OCI-LY1 (cell line): ENCODE data around the gene DPH6.

ENCODE experiments used
- H2AFZ ChIP-seq: fragments of 200-600 bp; sonication (generic), shearing (Covaris generic); 2 replicates; pipeline ENCODE4 v1.6.0; 2014; ENCODE audit warnings: antibody characterized with exemption, mild to moderate bottlenecking, low read length
- H3F3A ChIP-seq: fragments of 200-600 bp; sonication (generic), shearing (Covaris generic); 2 replicates; pipeline ENCODE4 v1.6.0; 2014; ENCODE audit warnings: mild to moderate bottlenecking, antibody characterized with exemption, low read length, moderate library complexity; ENCODE audit not compliant: insufficient read depth
- H3K27ac ChIP-seq: fragments of 200-600 bp; sonication (generic); 2 replicates; pipeline ENCODE4 v1.5.1; 2014; ENCODE audit warnings: low read length, mixed run types, mild to moderate bottlenecking, low read depth; ENCODE audit not compliant: poor library complexity, severe bottlenecking
- H3K27me3 ChIP-seq: fragments of 200-600 bp; sonication (generic); 2 replicates; pipeline ENCODE4 v1.6.0; 2014; ENCODE audit warnings: antibody characterized with exemption, mild to moderate bottlenecking, low read length, moderate library complexity; ENCODE audit not compliant: insufficient read depth
- H3K36me3 ChIP-seq: fragments of 200-600 bp; sonication (generic); 2 replicates; pipeline ENCODE4 v1.6.1; 2014; ENCODE audit warnings: mild to moderate bottlenecking, antibody characterized with exemption, low read length, moderate library complexity, mixed read lengths; ENCODE audit not compliant: insufficient read depth
- H3K4me1 ChIP-seq: fragments of 200-600 bp; sonication (generic); 2 replicates; pipeline ENCODE4 v1.5.1; 2014; ENCODE audit warnings: mild to moderate bottlenecking, low read length, moderate library complexity; ENCODE audit not compliant: insufficient read depth, severe bottlenecking
- H3K4me2 ChIP-seq: fragments of 200-600 bp; sonication (generic), shearing (Covaris generic); 2 replicates; pipeline ENCODE4 v1.6.1; 2014; ENCODE audit warnings: low read length
- H3K4me3 ChIP-seq: fragments of 200-600 bp; sonication (generic); 2 replicates; pipeline ENCODE4 v1.5.1; 2014; ENCODE audit warnings: low read length, low read depth, mild to moderate bottlenecking, mixed read lengths; ENCODE audit not compliant: poor library complexity, severe bottlenecking
- H3K79me2 ChIP-seq: fragments of 200-600 bp; shearing (Covaris generic); 2 replicates; pipeline ENCODE4 v1.6.1; 2016; ENCODE audit warnings: mixed run types, low read length, mixed read lengths; ENCODE audit not compliant: insufficient read depth
- H3K9ac ChIP-seq: fragments of 200-600 bp; sonication (generic), shearing (Covaris generic); 2 replicates; pipeline ENCODE4 v1.6.1; 2014; ENCODE audit warnings: mild to moderate bottlenecking, low read length, mixed read lengths
- H3K9me2 ChIP-seq: fragments of 200-600 bp; sonication (generic), shearing (Covaris generic); 2 replicates; pipeline ENCODE4 v1.6.1; 2014; ENCODE audit warnings: low read depth, mild to moderate bottlenecking, low read length, mixed read lengths
- H3K9me3 ChIP-seq: fragments of 200-600 bp; shearing (Covaris generic); 2 replicates; pipeline ENCODE4 v1.6.1; 2014; ENCODE audit warnings: low read length, mixed read lengths
- H4K20me1 ChIP-seq: fragments of 200-600 bp; sonication (generic), shearing (Covaris generic); 2 replicates; pipeline ENCODE4 v1.6.0; 2016; ENCODE audit warnings: mild to moderate bottlenecking, low read length; ENCODE audit not compliant: insufficient read depth
- EZH2 ChIP-seq: fragments of 200-600 bp; sonication (generic), shearing (Covaris generic); IDR thresholded peaks from 2 replicates; pipeline ENCODE4 v1.8.0; 2017; ENCODE audit warnings: borderline replicate concordance, mixed run types, mild to moderate bottlenecking, antibody characterized with exemption, low read length, moderate library complexity, mixed read lengths
- TF ChIP-seq, protein P1 (sequence below): fragments of 200-600 bp; sonication (generic), shearing (Covaris generic); IDR thresholded peaks from 2 replicates; pipeline ENCODE4 v1.5.1; 2017; ENCODE audit warnings: mild to moderate bottlenecking, antibody characterized with exemption, low read length, moderate library complexity, mixed read lengths

The DPH6 gene

DNA sequence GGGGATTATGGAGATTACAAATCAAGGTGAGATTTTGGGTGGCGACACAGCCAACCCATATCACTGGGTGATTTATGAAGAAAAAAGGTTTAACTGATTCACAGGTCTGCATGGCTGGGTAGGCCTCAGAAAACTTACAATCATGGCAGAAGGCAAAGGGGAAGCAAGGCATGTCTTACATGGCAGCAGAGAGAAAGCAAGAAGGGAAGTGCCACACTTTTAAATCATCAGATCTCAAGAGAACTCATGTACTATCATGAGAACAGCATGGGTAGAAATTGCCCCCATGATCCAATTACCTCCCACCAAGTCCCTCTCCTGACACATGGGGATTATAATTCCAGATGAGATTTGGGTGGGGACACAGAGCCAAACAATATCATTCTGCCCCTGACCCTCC lies 59.7 kb downstream of the DPH6 start:
- Histone ChIP-seq H3K36me3 (peaks cover 4% of the 10 kb centered on the region; the same call in 1 of the 2 replicates), H2AFZ (no peak overlapping the region), H4K20me1 (no peaks in the 10 kb centered on the region), H3K9me2 (no peaks in the 10 kb centered on the region), H3K27ac (no peak overlapping the region), H3K4me1 (no peaks in the 10 kb centered on the region), H3K27me3 (no peaks in the 10 kb centered on the region), H3F3A (no peaks in the 10 kb centered on the region), H3K79me2 (no peaks in the 10 kb centered on the region), H3K9ac (no peak overlapping the region), H3K4me3 (no peak overlapping the region), H3K9me3 (no peaks in the 10 kb centered on the region), H3K4me2 (no peak overlapping the region)
- TF ChIP-seq, protein P1, sequence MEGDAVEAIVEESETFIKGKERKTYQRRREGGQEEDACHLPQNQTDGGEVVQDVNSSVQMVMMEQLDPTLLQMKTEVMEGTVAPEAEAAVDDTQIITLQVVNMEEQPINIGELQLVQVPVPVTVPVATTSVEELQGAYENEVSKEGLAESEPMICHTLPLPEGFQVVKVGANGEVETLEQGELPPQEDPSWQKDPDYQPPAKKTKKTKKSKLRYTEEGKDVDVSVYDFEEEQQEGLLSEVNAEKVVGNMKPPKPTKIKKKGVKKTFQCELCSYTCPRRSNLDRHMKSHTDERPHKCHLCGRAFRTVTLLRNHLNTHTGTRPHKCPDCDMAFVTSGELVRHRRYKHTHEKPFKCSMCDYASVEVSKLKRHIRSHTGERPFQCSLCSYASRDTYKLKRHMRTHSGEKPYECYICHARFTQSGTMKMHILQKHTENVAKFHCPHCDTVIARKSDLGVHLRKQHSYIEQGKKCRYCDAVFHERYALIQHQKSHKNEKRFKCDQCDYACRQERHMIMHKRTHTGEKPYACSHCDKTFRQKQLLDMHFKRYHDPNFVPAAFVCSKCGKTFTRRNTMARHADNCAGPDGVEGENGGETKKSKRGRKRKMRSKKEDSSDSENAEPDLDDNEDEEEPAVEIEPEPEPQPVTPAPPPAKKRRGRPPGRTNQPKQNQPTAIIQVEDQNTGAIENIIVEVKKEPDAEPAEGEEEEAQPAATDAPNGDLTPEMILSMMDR: no peak
- TF ChIP-seq EZH2: no peak

DNA sequence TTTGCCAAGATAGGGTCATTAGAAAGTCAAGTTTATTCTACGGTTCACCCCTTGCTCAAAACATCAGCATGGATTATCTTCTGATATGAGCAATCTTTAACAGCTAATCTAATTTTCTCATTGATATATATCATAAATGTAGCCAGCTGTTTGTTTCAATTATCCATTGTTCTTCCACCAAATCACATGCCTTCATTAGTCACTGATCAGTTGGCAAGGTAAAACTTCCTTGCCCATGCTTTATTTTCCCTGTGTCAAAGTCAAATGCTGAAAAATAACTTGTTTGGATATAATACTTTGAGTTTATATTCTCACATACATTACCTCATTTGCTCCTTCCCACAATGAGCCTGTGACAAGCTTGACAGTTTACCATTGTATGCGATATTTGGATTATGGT lies 60.6 kb downstream of the DPH6 start:
- Histone ChIP-seq H3K9me2 (no peaks in the 10 kb centered on the region), H3K36me3 (peaks cover 4% of the 10 kb centered on the region; the same call in 1 of the 2 replicates), H3K9me3 (no peaks in the 10 kb centered on the region), H3K27ac (no peak overlapping the region), H3F3A (no peaks in the 10 kb centered on the region), H3K79me2 (no peaks in the 10 kb centered on the region), H2AFZ (no peak overlapping the region), H3K9ac (no peak overlapping the region), H3K4me2 (no peak overlapping the region), H3K4me3 (no peak overlapping the region), H4K20me1 (no peaks in the 10 kb centered on the region), H3K4me1 (no peaks in the 10 kb centered on the region), H3K27me3 (no peaks in the 10 kb centered on the region)
- TF ChIP-seq, protein P1: no peak
- TF ChIP-seq EZH2: no peak

DNA sequence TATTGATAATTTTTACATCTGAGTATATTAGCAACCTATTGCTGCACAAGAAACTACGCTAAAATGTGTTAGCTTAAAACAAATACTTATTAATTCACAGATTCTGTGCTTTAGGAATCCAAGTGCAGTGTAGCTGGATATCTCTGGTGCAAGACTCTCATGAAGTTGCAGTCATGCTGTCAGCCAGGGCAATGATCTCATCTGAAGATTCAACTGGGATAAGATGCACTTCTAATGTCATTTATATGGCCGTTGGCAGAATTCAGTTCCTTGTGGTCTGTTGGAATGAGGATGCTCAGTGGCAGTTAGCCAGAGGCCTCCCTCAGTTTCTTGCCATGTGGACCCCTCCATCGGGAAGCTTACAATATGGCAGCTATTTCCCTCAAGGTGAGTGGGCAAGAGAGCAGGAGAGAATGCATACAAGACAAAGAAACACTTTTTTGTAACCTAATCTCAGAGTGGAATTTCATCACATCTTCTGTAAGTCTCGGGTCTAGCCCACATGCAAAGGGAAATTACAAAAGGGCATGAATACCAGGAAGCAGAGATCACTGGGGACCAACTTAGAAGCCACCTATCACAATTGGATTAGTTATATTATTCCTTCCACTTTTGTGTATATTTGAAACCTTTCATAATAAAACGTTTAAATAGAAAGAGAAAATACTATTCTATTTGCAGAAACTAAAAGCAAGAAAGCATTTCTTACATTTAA lies 61.6 kb downstream of the DPH6 start:
- Histone ChIP-seq H3K27me3 (no peaks in the 10 kb centered on the region), H3K79me2 (no peaks in the 10 kb centered on the region), H3K9me2 (no peaks in the 10 kb centered on the region), H3K36me3 (peaks cover 4% of the 10 kb centered on the region; the same call in 1 of the 2 replicates), H3K9me3 (no peaks in the 10 kb centered on the region), H4K20me1 (no peaks in the 10 kb centered on the region), H3F3A (no peaks in the 10 kb centered on the region), H3K4me2 (no peak overlapping the region), H3K9ac (no peak overlapping the region), H3K4me3 (no peak overlapping the region), H2AFZ (no peak overlapping the region), H3K27ac (no peak overlapping the region), H3K4me1 (no peaks in the 10 kb centered on the region)
- no peak for TF ChIP-seq EZH2
- TF ChIP-seq, protein P1: no peak
